ENCODE measurements around the gene ACP3.
"Not testable (repeated sequence)": the region's sequence is repeated elsewhere in the genome, so short reads cannot be mapped to it uniquely, and the experiment has no call there.

ACP3 gene, protein sequence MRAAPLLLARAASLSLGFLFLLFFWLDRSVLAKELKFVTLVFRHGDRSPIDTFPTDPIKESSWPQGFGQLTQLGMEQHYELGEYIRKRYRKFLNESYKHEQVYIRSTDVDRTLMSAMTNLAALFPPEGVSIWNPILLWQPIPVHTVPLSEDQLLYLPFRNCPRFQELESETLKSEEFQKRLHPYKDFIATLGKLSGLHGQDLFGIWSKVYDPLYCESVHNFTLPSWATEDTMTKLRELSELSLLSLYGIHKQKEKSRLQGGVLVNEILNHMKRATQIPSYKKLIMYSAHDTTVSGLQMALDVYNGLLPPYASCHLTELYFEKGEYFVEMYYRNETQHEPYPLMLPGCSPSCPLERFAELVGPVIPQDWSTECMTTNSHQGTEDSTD

GRCh38 chr3:132317229-132317948, at the start of gene ACP3:
ACP3 (plus strand) TSS chr3:132317407; CDS start chr3:132317457, 50 bp downstream.
- no peak for DNase-seq (ENCODE audit: low read depth in 2 of 2)

- DNase-seq (ENCODE audit: low read depth in 2 of 2), result no peak
These were observed 48.3 kb upstream of the ACP3 start for GRCh38 chr3:132268956-132269355.

DNA sequence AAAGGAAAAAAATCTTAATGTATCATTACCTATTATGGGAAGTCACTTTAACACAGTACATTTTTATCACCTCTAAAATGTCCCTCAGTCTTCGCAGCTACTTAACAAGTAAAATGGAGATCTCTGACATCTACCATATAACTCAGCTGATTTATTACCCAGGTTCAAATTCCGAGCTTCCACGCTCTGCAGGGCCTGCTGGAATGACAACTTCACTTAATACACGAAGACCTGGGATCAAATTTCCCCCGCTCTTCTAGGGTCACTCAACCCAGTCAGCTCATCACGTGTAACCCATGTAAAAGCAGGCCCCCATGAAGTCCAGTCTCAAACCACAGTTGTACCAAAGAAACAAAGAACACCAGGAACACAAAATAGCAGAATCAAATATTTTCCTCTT, 44.2 kb upstream of the ACP3 start:
- no peak for DNase-seq (ENCODE audit: low read depth in 2 of 2)

DNA sequence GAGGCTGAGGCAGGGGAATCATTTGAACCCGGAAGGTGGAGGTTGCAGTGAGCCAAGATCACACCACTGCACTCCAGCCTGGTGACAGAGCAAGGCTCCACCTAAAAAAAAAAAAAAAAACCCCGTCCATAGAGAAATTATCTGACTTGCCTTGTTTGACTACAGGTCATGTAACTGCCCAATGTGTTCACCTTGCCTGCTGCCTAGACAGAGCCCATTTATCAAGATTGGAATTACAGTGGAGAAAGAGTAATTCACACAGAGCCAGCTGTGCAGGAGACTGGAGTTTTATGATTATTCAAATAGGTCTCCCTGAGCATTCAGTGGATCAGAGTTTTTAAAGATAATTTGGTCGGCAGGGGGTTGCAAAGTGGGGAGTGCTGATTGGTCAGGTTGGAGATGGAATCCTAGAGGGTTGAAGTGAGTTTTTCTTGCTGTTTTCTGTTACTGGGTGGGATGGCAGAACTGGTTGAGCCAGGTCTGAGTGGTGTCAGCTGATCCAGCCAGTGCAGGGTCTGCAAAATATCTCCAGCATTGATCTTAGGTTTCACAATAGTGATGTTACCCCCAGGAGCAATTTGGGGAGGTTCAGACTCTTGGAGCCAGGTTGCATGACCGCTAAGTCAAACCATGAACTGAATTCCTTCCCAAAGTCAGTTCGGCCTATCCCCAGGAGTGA, 40.8 kb upstream of the ACP3 start:
- DNase-seq (ENCODE audit: low read depth in 2 of 2), result no peak

GRCh38 chr3:132279030-132279429, 38.2 kb upstream of the ACP3 start:
- no peak for DNase-seq (ENCODE audit: low read depth in 2 of 2)

DNA sequence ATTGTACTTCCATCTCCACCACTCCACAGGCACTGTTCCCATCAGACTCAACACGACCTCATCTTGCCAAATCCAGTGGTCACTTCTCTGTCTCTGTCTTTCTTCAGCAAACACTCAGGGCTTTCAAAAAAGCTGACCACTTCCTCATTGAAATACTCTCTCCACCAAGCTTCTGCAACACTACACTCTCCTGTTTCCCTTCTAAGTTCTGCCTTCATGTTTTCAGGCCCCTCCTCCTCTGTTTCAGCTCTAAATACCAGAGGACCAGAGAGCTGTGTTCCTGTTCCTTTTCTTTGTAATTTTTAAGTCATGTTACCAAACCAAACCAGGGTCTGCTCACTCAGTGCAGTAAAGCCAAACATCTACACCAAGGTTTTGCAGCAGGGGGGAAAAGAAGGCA, 33.8 kb upstream of the ACP3 start:
- DNase-seq (ENCODE audit: low read depth in 2 of 2), result no peak

- no peak for DNase-seq (ENCODE audit: low read depth in 2 of 2)
These were observed 33.2 kb upstream of the ACP3 start for GRCh38 chr3:132283916-132284405.

- DNase-seq (ENCODE audit: low read depth in 2 of 2), result no peak
These were observed 32.2 kb upstream of the ACP3 start for GRCh38 chr3:132284781-132285619.

DNA sequence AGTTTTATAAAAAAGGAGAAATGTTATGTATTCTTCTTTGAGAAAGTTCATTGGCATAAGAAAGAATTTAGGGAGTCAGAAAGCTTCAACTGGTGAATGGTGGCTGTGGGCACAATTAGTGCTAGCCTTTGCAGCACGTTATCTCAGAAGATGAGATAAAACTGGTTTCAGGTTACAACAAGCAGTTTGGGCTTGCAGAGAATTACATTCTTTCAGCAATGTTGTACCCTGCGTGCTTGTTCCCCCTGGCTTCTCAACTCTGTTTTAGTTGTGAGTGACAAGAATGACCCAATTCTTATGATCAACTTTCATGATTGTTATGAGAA, 31.6 kb upstream of the ACP3 start:
- DNase-seq (ENCODE audit: low read depth in 2 of 2), result no peak

GRCh38 chr3:132286035-132286434, 31.2 kb upstream of the ACP3 start:
- DNase-seq (ENCODE audit: low read depth in 2 of 2), result no peak

DNA sequence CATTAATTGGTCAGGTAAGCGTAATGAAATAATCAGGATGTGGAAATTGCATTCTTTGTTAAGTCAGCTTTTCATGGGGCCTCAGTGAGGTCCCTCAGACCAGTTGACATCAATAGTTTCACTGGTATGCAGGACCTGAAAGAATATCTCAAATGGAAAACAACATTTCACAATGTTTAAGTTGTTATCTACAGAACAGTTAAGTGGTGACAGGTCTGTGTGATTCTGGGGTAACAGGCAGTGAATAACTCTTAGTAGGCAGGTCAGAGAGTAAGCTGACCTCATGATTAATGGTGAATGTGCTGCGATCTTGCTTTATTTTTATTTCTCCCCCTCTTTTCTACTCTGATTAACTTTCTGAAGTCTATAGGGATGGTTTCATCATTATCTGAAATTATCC, 28.9 kb upstream of the ACP3 start:
- DNase-seq (ENCODE audit: low read depth in 2 of 2), result no peak

GRCh38 chr3:132289316-132289715, 27.9 kb upstream of the ACP3 start:
- DNase-seq (ENCODE audit: low read depth in 2 of 2), result no peak

DNA sequence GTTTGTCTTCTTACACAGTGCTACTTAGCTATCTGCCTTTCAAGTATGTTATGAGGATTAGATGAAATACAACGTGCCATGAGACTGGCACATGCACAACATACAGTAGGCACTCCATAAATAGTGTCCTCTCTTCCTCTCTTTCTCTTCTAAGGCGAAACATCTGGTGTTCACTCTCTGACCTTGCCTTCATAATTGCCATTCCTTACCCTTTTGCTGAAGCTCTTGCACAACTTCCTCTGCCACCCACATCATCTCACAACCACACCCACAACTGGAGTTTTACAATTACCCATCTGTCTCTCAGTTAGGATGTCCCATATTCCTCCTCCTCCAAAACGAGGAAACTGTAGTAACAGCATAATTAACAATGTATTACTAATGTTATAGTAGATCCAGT, 26.4 kb upstream of the ACP3 start:
- no peak for DNase-seq (ENCODE audit: low read depth in 2 of 2)

DNA sequence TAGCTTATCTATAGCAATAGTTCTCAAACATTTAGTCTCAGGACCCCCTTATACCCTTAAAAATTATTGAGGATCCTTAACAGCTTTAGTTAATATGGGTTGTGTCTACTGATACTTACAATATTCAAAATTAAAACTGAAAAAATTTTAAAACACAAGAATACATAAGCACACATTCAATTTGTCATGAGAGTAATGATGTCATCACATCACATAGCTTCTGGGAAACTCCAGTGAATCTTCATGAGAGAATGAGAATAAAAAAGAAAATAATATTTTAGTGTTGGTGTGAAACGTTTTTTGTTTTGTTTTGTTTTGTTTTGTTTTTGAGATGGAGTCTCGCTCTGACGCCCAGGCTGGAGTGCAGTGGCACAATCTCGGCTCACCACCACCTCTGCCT, 25.2 kb upstream of the ACP3 start:
- no peak for DNase-seq (ENCODE audit: low read depth in 2 of 2)

DNA sequence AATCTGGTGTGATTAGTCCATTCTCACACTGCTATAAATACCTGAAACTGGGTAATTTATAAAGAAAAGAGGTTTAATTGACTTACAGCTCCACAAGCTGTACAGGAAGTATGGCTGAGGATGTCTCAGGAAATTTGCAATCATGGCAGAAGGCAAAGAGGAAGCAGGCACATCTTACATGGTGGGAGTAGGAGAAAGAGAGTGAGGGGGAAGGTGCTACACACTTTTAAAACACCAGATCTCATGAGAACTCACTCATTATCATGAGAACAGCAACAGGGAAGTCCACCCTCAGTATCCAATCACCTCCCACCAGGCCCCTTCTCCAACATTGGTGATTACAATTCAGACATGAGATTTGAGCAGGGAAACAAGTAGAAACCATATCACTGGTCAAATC, 24.0 kb upstream of the ACP3 start:
- no peak for DNase-seq (ENCODE audit: low read depth in 2 of 2)

GRCh38 chr3:132294906-132295305, 22.3 kb upstream of the ACP3 start:
- DNase-seq (ENCODE audit: low read depth in 2 of 2), result no peak

DNA sequence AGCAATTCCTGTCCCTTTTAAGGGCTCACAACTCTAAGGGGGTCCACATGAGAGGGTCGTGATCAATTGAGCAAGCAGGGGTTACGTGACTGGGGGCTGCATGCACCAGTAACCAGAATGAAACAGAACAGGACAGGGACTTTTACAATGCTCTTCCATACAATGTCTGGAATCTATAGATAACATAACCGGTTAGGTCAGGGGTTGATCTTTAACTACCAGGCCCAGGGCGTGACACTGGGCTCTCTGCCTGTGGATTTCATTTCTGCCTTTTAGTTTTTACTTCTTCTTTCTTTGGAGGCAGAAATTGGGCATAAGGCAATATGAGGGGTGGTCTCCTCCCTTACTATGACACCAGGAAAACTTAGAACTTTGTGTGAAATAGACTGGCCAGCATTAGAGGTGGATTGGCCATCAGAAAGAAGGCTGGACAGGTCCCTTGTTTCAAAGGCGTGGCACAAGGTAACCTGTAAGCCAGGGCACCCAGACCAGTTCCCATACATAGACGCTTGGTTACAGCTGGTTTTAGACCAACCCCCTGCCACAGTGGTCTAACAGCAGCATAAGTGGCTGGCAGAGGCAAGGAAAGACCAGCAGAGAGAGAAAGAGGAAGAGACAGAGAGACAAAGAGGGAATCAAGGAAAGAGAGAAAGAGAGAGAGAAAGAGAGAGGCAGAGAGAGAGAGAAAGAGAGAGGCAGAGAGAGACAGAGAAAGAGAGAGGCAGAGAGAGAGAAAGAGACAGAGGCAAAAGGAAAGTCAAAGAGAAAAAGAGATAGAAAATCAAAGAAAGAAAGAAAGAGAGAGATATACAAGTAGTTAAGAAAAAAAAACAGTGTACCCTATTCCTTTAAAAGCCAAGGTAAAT, 13.6 kb upstream of the ACP3 start:
- DNase-seq (ENCODE audit: low read depth in 2 of 2), result not testable (repeated sequence)

GRCh38 chr3:132304351-132304750, 12.9 kb upstream of the ACP3 start:
- not testable (repeated sequence) for DNase-seq (ENCODE audit: low read depth in 2 of 2)

DNA sequence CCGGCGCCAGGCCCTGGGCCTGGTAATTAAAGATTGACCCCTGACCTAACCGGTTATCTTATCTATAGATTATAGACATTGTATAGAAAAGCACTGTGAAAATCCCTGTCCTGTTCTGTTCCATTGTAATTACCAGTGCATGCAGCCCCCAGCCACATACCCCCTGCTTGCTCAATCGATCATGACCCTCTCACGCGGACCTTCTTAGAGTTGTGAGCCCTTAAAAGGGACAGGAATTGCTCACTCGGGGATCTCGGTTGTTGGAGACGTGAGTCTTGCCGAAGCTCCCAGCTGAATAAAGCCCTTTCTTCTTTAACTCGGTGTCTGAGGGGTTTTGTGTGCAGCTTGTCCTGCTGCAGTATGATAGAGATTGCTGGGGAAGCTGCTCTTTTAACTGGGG, 7.2 kb upstream of the ACP3 start:
- not testable (repeated sequence) for DNase-seq (ENCODE audit: low read depth in 2 of 2)

- no peak for DNase-seq (ENCODE audit: low read depth in 2 of 2)
These were observed 5.9 kb upstream of the ACP3 start for GRCh38 chr3:132311316-132311715.

DNA sequence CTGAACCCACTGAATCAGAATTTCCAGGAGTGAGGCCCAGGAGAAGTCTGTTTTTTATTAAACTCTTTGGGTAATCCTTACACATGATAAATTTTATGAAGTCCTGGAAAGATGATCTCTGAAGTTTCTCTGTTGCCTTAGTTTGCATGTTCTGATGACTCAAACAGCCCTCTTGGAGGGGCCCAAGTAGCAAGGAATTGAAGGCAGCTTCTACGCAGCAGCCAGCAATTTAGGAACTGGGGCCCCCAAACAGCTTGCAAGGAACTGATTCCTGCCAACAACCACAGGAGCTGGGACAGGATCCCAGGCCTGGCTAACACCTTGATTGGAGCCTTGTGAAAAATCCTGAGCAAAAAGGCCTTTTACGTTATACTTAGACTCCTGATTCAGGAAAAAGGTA, 5.4 kb upstream of the ACP3 start:
- no peak for DNase-seq (ENCODE audit: low read depth in 2 of 2)
